Vagina (tissue), 2 donors: ENCODE measurements around the gene FBLN1.

Experiments used
- POLR2A ChIP-seq, 2 donors: fragments of 450-650 bp; IDR thresholded peaks; one replicate each; pipeline ENCODE4 v1.6.1; 2017; ENCODE audit warnings: antibody characterized with exemption in 2 of 2, mild to moderate bottlenecking in 2 of 2, moderate library complexity in 2 of 2
- POLR2AphosphoS5 ChIP-seq, 2 donors: sonication (generic); formaldehyde crosslinking; IDR thresholded peaks; one replicate each; pipeline ENCODE4 v1.9.0; 2017; ENCODE audit warnings: antibody characterized with exemption in 2 of 2, mild to moderate bottlenecking in 2 of 2, low read depth in 1 of 2; ENCODE audit not compliant: insufficient read depth in 1 of 2
- TF ChIP-seq, protein P1 (sequence below), 3 experiments: fragments of 450-650 bp in 2 of 3; fragments of 200-600 bp in 1 of 3; sonication (generic) in 1 of 3; IDR thresholded peaks; one replicate each; pipeline ENCODE4 v1.5.1; 2017 to 2019; ENCODE audit warnings: antibody characterized with exemption in 3 of 3, mild to moderate bottlenecking in 2 of 3, moderate library complexity in 2 of 3

DNA sequence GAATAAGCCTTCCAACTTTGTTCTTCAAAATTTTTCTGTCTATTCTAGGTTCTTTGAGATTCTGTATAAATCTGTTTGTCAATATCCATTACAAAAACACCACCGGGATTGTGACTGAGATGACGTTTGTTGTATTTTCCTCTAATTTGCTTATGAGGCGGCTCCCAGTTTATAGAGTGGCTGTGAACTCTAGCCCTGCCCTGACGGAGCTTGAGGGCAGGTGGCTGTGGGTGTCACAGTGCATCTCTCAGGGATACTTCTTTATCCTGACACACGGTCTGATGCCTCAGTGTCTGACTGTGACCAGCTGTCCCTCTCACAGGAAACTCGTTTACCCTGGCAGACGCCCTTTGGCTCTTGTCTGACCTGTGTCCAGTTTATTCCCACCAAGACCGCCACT lies 115.3 kb downstream of the FBLN1 start:
- TF ChIP-seq, protein P1, sequence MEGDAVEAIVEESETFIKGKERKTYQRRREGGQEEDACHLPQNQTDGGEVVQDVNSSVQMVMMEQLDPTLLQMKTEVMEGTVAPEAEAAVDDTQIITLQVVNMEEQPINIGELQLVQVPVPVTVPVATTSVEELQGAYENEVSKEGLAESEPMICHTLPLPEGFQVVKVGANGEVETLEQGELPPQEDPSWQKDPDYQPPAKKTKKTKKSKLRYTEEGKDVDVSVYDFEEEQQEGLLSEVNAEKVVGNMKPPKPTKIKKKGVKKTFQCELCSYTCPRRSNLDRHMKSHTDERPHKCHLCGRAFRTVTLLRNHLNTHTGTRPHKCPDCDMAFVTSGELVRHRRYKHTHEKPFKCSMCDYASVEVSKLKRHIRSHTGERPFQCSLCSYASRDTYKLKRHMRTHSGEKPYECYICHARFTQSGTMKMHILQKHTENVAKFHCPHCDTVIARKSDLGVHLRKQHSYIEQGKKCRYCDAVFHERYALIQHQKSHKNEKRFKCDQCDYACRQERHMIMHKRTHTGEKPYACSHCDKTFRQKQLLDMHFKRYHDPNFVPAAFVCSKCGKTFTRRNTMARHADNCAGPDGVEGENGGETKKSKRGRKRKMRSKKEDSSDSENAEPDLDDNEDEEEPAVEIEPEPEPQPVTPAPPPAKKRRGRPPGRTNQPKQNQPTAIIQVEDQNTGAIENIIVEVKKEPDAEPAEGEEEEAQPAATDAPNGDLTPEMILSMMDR (IDR thresholded peaks at IDR 0.05), result no peak
- TF ChIP-seq POLR2A (IDR thresholded peaks at IDR 0.05), result no peak
- no peak for TF ChIP-seq POLR2AphosphoS5 (IDR thresholded peaks at IDR 0.05; ENCODE audit: insufficient read depth in 1 of 2, low read depth in 1 of 2)
